AG10803 (cell line): ENCODE data around the gene CRABP2.
A peak's percentile ranks its signal among the peaks of the same experiment; 100 is the strongest.

ENCODE experiments used
- DNase-seq: peaks from one replicate; pipeline ENCODE4 v3.0.0; 2010; ENCODE audit warnings: low read depth
- H3K4me3 ChIP-seq: 2 replicates; pipeline ENCODE4 v1.5.1; 2011; ENCODE audit warnings: mild to moderate bottlenecking, low read length, control low read depth
- TF ChIP-seq, protein P1 (sequence below): conservative IDR thresholded peaks from 2 replicates; pipeline ENCODE4 v1.5.1; 2011; ENCODE audit warnings: mild to moderate bottlenecking, low read length, control low read depth, inconsistent platforms

Gene CRABP2

GRCh38 chr1:156662005-156662799 lies 43.2 kb downstream of the CRABP2 start:
- TF ChIP-seq, protein P1, sequence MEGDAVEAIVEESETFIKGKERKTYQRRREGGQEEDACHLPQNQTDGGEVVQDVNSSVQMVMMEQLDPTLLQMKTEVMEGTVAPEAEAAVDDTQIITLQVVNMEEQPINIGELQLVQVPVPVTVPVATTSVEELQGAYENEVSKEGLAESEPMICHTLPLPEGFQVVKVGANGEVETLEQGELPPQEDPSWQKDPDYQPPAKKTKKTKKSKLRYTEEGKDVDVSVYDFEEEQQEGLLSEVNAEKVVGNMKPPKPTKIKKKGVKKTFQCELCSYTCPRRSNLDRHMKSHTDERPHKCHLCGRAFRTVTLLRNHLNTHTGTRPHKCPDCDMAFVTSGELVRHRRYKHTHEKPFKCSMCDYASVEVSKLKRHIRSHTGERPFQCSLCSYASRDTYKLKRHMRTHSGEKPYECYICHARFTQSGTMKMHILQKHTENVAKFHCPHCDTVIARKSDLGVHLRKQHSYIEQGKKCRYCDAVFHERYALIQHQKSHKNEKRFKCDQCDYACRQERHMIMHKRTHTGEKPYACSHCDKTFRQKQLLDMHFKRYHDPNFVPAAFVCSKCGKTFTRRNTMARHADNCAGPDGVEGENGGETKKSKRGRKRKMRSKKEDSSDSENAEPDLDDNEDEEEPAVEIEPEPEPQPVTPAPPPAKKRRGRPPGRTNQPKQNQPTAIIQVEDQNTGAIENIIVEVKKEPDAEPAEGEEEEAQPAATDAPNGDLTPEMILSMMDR: no peak
- no peak overlapping the region for H3K4me3 ChIP-seq
- DNase-seq: no peak

- no peak overlapping the region for H3K4me3 ChIP-seq
- no peak for DNase-seq
- TF ChIP-seq, protein P1: no peak
Observed at GRCh38 chr1:156660752-156661112, 44.7 kb downstream of the CRABP2 start.

DNA sequence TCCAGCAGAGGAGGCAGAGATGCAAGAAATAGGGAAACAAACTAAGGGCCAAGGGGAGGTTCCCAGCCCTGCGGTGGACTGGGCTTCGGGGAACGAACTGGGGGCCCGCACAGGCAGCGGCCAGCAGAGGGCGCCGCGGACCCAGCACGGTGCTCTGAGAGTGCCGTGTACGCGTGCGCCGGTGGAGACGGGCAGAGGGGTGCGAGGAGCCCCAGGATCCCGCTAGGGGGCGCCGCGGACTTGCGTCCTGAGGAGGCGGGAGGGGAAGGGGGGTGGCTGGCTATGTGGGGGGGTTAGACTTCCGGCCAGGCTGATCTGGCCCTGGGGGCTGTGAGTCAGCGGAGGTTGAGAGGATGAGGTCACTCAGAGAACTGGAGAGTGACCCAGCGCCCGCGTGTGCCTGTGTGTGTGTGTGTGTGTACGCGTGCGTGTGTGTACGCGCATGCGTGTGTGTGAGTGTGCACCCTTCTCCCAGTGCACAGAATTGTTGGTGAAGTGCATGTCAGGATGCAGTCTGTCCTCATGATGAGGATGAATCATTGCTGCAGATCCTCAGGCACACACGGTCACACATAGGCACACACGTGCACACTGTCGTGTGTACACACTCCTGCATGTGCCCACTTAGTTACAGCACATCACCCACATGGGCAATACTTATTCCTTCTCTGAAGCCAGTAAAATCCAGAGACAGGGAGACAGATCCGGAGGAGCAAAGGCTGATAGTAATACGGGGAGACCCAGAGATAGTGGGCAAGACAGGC lies 45.2 kb downstream of the CRABP2 start:
- H3K4me3 ChIP-seq: no peak overlapping the region
- TF ChIP-seq, protein P1: peak; percentile 76
- peak; percentile 98 for DNase-seq

GRCh38 chr1:156659661-156659987 lies 45.8 kb downstream of the CRABP2 start:
- TF ChIP-seq, protein P1: no peak
- no peak overlapping the region for H3K4me3 ChIP-seq
- no peak for DNase-seq

DNA sequence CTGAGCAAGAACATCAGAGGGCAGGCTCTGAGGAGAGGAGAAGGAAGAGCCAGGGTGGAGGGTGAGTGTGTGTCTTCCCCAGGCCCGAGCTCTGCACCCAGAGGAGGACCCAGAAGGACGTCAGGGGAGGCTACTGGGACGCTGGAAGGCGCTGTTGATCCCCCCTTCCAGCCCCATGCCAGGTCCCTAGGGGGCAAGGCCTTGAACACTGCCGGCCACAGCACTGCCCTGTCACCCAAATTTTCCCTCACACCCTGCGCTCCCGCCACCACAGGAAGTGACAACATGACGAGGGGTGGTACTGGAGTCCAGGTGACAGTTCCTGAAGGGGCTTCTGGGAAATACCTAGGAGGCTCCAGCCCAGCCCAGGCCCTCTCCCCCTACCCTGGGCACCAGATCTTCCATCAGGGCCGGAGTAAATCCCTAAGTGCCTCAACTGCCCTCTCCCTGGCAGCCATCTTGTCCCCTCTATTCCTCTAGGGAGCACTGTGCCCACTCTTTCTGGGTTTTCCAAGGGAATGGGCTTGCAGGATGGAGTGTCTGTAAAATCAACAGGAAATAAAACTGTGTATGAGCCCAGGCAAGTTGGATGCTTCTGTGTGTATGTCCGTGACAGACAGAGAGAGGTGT lies 46.3 kb downstream of the CRABP2 start:
- TF ChIP-seq, protein P1: no peak
- H3K4me3 ChIP-seq: no peak overlapping the region
- no peak for DNase-seq

GRCh38 chr1:156658496-156658895 lies 46.9 kb downstream of the CRABP2 start:
- H3K4me3 ChIP-seq: no peak overlapping the region
- DNase-seq: no peak
- TF ChIP-seq, protein P1: no peak
